IMR-90 (cell line): ENCODE measurements around the gene GTPBP6. TPM values are rescaled to one million over a fixed set of nuclear protein-coding genes. Genes with fewer than 3 reads are reported as not detected.
"Not testable (repeated sequence)": the region's sequence is repeated elsewhere in the genome, so short reads cannot be mapped to it uniquely, and the experiment has no call there.

Experiments used
- ATAC-seq: fragments of 200-7000 bp; cut with Tn5 transposase; 2 replicates; pipeline ENCODE4 v1.9.1; 2020; ENCODE audit warnings: low read depth, mild to moderate bottlenecking, moderate library complexity
- BruUV-seq: library from RNA; stranded (reverse); fragments of 400-500 nt; replicated peaks from 2 replicates; lab custom pipeline; 2021; lab: Mats Ljungman, UMichigan
- CTCF ChIA-PET: fragments of 300-600 bp; formaldehyde crosslinking; extraction: SDS; loops from one replicate; lab custom pipeline; 2021; ENCODE audit warnings: antibody characterized with exemption; lab: Yijun Ruan, JAX
- POLR2A ChIA-PET: fragments of 300-600 bp; sonication (Branson Sonifier 250); formaldehyde crosslinking; loops from one replicate; lab custom pipeline; 2022; ENCODE audit warnings: antibody characterized with exemption; ENCODE audit not compliant: unreplicated experiment; lab: Charles Lee
- DNase-seq: peaks from one replicate; pipeline ENCODE4 v3.0.0; 2013
- H2AFZ ChIP-seq: replicated peaks from 2 replicates; pipeline ENCODE3; 2013; ENCODE audit warnings: low read length, mild to moderate bottlenecking; ENCODE audit not compliant: poor library complexity
- H2AK5ac ChIP-seq: 2 replicates; pipeline ENCODE4 v1.6.1; 2013; ENCODE audit warnings: low read depth, low read length, inconsistent platforms
- H2AK9ac ChIP-seq: replicated peaks from 2 replicates; pipeline ENCODE3; 2013; ENCODE audit warnings: mild to moderate bottlenecking, low read depth, low read length, moderate library complexity; ENCODE audit not compliant: poor library complexity
- H2BK120ac ChIP-seq: 2 replicates; pipeline ENCODE4 v1.6.1; 2013; ENCODE audit warnings: low read depth, low read length, inconsistent platforms
- H2BK15ac ChIP-seq: 3 replicates; pipeline ENCODE4 v1.6.1; 2013; ENCODE audit warnings: low read depth, low read length, inconsistent platforms
- H2BK20ac ChIP-seq: 2 replicates; pipeline ENCODE4 v1.6.1; 2013; ENCODE audit warnings: low read depth, mild to moderate bottlenecking, inconsistent platforms, low read length, moderate library complexity
- H2BK5ac ChIP-seq: 2 replicates; pipeline ENCODE4 v1.6.1; 2013; ENCODE audit warnings: mild to moderate bottlenecking, low read depth, low read length, inconsistent platforms; ENCODE audit not compliant: poor library complexity, severe bottlenecking
- H3K14ac ChIP-seq: replicated peaks from 2 replicates; pipeline ENCODE4 v1.6.1; 2013; ENCODE audit warnings: low read depth, low read length, inconsistent platforms
- H3K18ac ChIP-seq: 2 replicates; pipeline ENCODE4 v1.6.1; 2013; ENCODE audit warnings: low read depth, low read length, control low read depth
- H3K23ac ChIP-seq: 2 replicates; pipeline ENCODE4 v1.6.1; 2013; ENCODE audit warnings: low read depth, low read length, inconsistent platforms
- H3K27ac ChIP-seq: 2 replicates; pipeline ENCODE4 v1.5.1; 2013; ENCODE audit warnings: mild to moderate bottlenecking, control low read depth, low read length; ENCODE audit not compliant: insufficient read depth
- H3K27me3 ChIP-seq: 2 replicates; pipeline ENCODE4 v1.6.1; 2013; ENCODE audit warnings: low read length; ENCODE audit not compliant: control insufficient read depth, insufficient read depth
- H3K36me3 ChIP-seq: 2 replicates; pipeline ENCODE4 v1.6.1; 2013; ENCODE audit warnings: low read length, mixed read lengths; ENCODE audit not compliant: control insufficient read depth, insufficient read depth
- H3K4ac ChIP-seq: 2 replicates; pipeline ENCODE4 v1.6.1; 2013; ENCODE audit warnings: low read depth, low read length, inconsistent platforms
- H3K4me1 ChIP-seq: 2 replicates; pipeline ENCODE4 v1.6.1; 2013; ENCODE audit warnings: low read length, mixed read lengths; ENCODE audit not compliant: control insufficient read depth, insufficient read depth
- H3K4me2 ChIP-seq: 2 replicates; pipeline ENCODE4 v1.6.1; 2013; ENCODE audit warnings: low read depth, mild to moderate bottlenecking, control low read depth, low read length, moderate library complexity
- H3K4me3 ChIP-seq: 2 replicates; pipeline ENCODE4 v1.5.1; 2013; ENCODE audit warnings: low read depth, mild to moderate bottlenecking, control low read depth, low read length, moderate library complexity; ENCODE audit not compliant: insufficient read depth
- H3K56ac ChIP-seq: 2 replicates; pipeline ENCODE4 v1.6.1; 2013; ENCODE audit warnings: low read length, inconsistent platforms; ENCODE audit not compliant: insufficient read depth; ENCODE audit errors: extremely low read depth
- H3K79me1 ChIP-seq, 2 experiments: 2 replicates each; pipeline ENCODE4 v1.6.1; 2013; ENCODE audit warnings: low read length in 2 of 2, inconsistent platforms in 1 of 2, low read depth in 1 of 2
- H3K9ac ChIP-seq: 2 replicates; pipeline ENCODE4 v1.6.1; 2013; ENCODE audit warnings: low read depth, low read length, control low read depth
- H3K9me1 ChIP-seq: 2 replicates; pipeline ENCODE4 v1.6.1; 2013; ENCODE audit warnings: low read length, inconsistent platforms; ENCODE audit not compliant: insufficient read depth
- H3K9me3 ChIP-seq: 2 replicates; pipeline ENCODE4 v1.6.1; 2013; ENCODE audit warnings: low read length; ENCODE audit not compliant: control insufficient read depth, insufficient read depth
- H4K20me1 ChIP-seq: 2 replicates; pipeline ENCODE4 v1.6.1; 2013; ENCODE audit warnings: low read length, inconsistent platforms; ENCODE audit not compliant: insufficient read depth
- H4K5ac ChIP-seq: 2 replicates; pipeline ENCODE4 v1.6.1; 2013; ENCODE audit warnings: mild to moderate bottlenecking, low read depth, low read length, control low read depth
- H4K8ac ChIP-seq, 2 experiments: 2 replicates each; pipeline ENCODE4 v1.6.1; 2013; ENCODE audit warnings: low read depth in 2 of 2, low read length in 2 of 2, control low read depth in 1 of 2, inconsistent platforms in 1 of 2
- H4K91ac ChIP-seq: 2 replicates; pipeline ENCODE4 v1.6.1; 2013; ENCODE audit warnings: low read depth, low read length, inconsistent platforms; ENCODE audit not compliant: insufficient read depth
- MAZ ChIP-seq: IDR thresholded peaks from 2 replicates; pipeline ENCODE4 v1.6.1; 2012; ENCODE audit warnings: low read depth, mild to moderate bottlenecking, low read length, improper control_type of control experiment, moderate library complexity, borderline replicate concordance
- NFE2L2 ChIP-seq: fragments of 150-350 bp; IDR thresholded peaks from 2 replicates; pipeline ENCODE4 v1.6.1; 2016; ENCODE audit warnings: low read depth, mild to moderate bottlenecking, low read length
- RCOR1 ChIP-seq: IDR thresholded peaks from 2 replicates; pipeline ENCODE4 v1.6.1; 2012; ENCODE audit warnings: mild to moderate bottlenecking, low read length, improper control_type of control experiment; ENCODE audit not compliant: insufficient replicate concordance
- WGBS, 2 experiments: methylation state at CpG; one replicate each; pipeline versions ENCODE4 v1.1.5 to v1.1.7; 2013; ENCODE audit warnings: missing lambda C conversion rate in 2 of 2; ENCODE audit not compliant: insufficient read length in 1 of 2; ENCODE audit errors: extremely low coverage in 2 of 2; 5-methylcytosine and 5-hydroxymethylcytosine counted together
- dilution Hi-C: fragments of 300-500 bp; cut with HindIII; formaldehyde crosslinking; loops from one replicate; pipeline ENCODE4 v1.14.3; 2018; ENCODE audit warnings: low sequenced_read_pairs; ENCODE audit not compliant: unreplicated experiment
- in situ Hi-C: fragments of 300-500 bp; cut with MboI; formaldehyde crosslinking; loops from 3 replicates; pipeline ENCODE4 v1.14.3; 2019; ENCODE audit warnings: low sequenced_read_pairs, inconsistent platforms, mixed read lengths
- intact Hi-C: fragments of 100-400 bp; cut with micrococcal nuclease; formaldehyde crosslinking; loops from 2 replicates; pipeline ENCODE4 v1.10.0; 2022
- polyA plus RNA-seq, 3 experiments: library from polyadenylated mRNA; depleted of rRNA; stranded (reverse); fragments of >200 nt; gene quantifications; 2 replicates each; pipeline ENCODE4 v1.2.3, GENCODE V29; 2012; ENCODE audit warnings: low replicate concordance in 1 of 3
- total RNA-seq: library from RNA; depleted of rRNA; stranded (reverse); fragments of >200 nt; gene quantifications from 2 replicates; pipeline ENCODE4 v1.2.3, GENCODE V29; 2012

The GTPBP6 gene
- total and polyA plus RNA-seq, 2 of the 4 experiments (the other 2 are of a cell fraction), result 24.0 to 31.6 TPM

- ATAC-seq (no peak), DNase-seq (no peak)
- H3K9me3 ChIP-seq, result peaks cover 3% of the 10 kb centered on the region; the same call in 1 of the 2 replicates
- H3K4me2 ChIP-seq, result no peak overlapping the region
- no peak overlapping the region for H2BK15ac ChIP-seq
- dilution Hi-C loops (no loop called here), in situ Hi-C loops (no loop called here), intact Hi-C loops (no loop called here)
- no peak overlapping the region for H3K27ac ChIP-seq
- no peaks in the 10 kb centered on the region; the same call in 1 of the 2 replicates for H3K9me1 ChIP-seq
- no peak overlapping the region for H2AK9ac ChIP-seq
- no peak overlapping the region for H2AK5ac ChIP-seq
- H3K36me3 ChIP-seq, result peaks cover 61% of the 10 kb centered on the region
- no peak overlapping the region for H2BK120ac ChIP-seq
- H3K27me3 ChIP-seq, result no peaks in the 10 kb centered on the region
- TF ChIP-seq MAZ (no peak), RCOR1 (no peak), NFE2L2 (no peak)
- no peaks in the 10 kb centered on the region; a peak in 1 of 4 replicates for H3K79me1 ChIP-seq
- H3K9ac ChIP-seq, result no peak overlapping the region
- no peak overlapping the region for H2BK5ac ChIP-seq
- no peak overlapping the region for H3K4me3 ChIP-seq
- H3K4ac ChIP-seq, result no peak overlapping the region
- no peak overlapping the region for H3K56ac ChIP-seq
- ChIA-PET CTCF (no interaction called here), POLR2A (no interaction called here)
- no peak overlapping the region for H4K8ac ChIP-seq
- no peak overlapping the region for H4K5ac ChIP-seq
- H3K14ac ChIP-seq, result no peak overlapping the region
- BruUV-seq, result no TSS peak
- no peaks in the 10 kb centered on the region for H4K20me1 ChIP-seq
- H2AFZ ChIP-seq, result no peak overlapping the region
- 95% methylated on average over 43 of the region's 58 CpGs; no CpG with 5 or more reads in 1 of the 2 experiments for WGBS, 2 experiments
- no peak overlapping the region for H3K23ac ChIP-seq
- H3K18ac ChIP-seq, result no peak overlapping the region
- H3K4me1 ChIP-seq, result no peaks in the 10 kb centered on the region
- H2BK20ac ChIP-seq, result no peak overlapping the region
- no peak overlapping the region for H4K91ac ChIP-seq
These were observed 11.1 kb downstream of the GTPBP6 start for GRCh38 chrX:307261-308111.

DNA sequence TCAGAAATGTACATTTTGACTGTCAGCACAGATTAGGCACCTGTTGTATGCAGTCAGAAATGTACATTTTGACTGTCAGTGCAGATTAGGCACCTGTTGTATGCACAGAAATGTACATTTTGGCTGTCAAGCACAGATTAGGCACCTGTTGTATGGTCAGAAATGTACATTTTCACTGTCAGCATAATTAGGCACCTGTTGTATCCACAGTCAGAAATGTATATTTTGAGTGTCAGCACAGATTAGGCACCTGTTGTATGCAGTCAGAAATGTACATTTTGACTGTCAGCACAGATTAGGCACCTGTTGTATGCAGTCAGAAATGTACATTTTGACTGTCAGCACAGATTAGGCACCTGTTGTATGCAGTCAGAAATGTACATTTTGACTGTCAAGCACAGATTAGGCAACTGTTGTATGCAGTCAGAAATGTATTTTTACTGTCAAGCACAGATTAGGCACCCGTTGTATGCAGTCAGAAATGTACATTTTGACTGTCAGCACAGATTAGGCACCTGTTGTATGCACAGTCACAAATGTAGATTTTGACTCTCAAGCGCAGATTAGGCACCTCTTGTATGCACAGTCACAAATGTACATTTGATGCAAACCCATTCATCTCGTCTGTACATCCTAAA lies 11.9 kb downstream of the GTPBP6 start:
- H3K23ac ChIP-seq, H3K9me1 ChIP-seq, H2AK9ac ChIP-seq, H4K8ac ChIP-seq, H3K9me3 ChIP-seq, H3K4me3 ChIP-seq, ATAC-seq, H2BK20ac ChIP-seq, intact Hi-C loops, BruUV-seq, H4K20me1 ChIP-seq, CTCF ChIA-PET, H3K56ac ChIP-seq, H2AFZ ChIP-seq, H3K79me1 ChIP-seq, H4K91ac ChIP-seq, H3K27ac ChIP-seq, DNase-seq, dilution Hi-C loops, H3K4me2 ChIP-seq, H3K18ac ChIP-seq, H4K5ac ChIP-seq, H3K14ac ChIP-seq, H3K9ac ChIP-seq, H2BK120ac ChIP-seq, H2AK5ac ChIP-seq, POLR2A ChIA-PET, in situ Hi-C loops, H3K27me3 ChIP-seq, H3K4me1 ChIP-seq, H2BK5ac ChIP-seq, H2BK15ac ChIP-seq, H3K4ac ChIP-seq: not testable (repeated sequence)
- 100% methylated on average over 1 of the region's 3 CpGs; no CpG with 5 or more reads in 1 of the 2 experiments for WGBS, 2 experiments
- H3K36me3 ChIP-seq, result peaks cover 58% of the 10 kb centered on the region
